Retinal pigment epithelial cell (primary cell): ENCODE results near the gene EML4.
"Not testable (repeated sequence)": the region's sequence is repeated elsewhere in the genome, so short reads cannot be mapped to it uniquely, and the experiment has no call there.

Experiments used
- DNase-seq: peaks from one replicate; pipeline ENCODE4 v3.0.0-alpha.2; 2010; ENCODE audit warnings: low read depth
- H3K4me3 ChIP-seq: 2 replicates; pipeline ENCODE4 v1.5.1; 2011; ENCODE audit warnings: mild to moderate bottlenecking, low read length, control low read depth, moderate library complexity
- TF ChIP-seq, protein P1 (sequence below): conservative IDR thresholded peaks from 2 replicates; pipeline ENCODE4 v1.5.1; 2011; ENCODE audit warnings: low read depth, low read length, control low read depth, inconsistent platforms

The EML4 gene

DNA sequence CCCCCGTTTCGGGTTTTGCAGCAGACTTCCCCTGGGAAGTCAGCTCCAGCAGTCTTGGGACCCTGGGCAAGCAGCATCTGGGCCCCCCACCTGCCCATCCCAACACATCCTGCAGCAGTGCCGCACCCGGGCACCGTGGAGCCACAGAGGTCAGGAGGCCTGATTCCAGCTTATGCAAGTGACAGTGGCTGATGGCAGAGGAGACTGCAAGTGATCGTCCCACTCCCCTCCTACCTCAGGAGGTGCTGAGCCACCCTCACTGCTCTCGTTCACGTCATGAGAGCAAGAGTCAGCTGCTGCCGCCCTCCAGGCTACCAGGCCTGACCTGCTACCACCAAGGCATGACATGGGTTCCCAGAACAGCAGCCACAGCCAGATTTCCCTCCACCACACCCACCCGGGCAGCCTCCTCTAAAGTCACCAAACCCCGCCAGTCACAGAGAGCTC is 173.7 kb downstream of the EML4 start:
- peak; percentile 8 for DNase-seq
- TF ChIP-seq, protein P1, sequence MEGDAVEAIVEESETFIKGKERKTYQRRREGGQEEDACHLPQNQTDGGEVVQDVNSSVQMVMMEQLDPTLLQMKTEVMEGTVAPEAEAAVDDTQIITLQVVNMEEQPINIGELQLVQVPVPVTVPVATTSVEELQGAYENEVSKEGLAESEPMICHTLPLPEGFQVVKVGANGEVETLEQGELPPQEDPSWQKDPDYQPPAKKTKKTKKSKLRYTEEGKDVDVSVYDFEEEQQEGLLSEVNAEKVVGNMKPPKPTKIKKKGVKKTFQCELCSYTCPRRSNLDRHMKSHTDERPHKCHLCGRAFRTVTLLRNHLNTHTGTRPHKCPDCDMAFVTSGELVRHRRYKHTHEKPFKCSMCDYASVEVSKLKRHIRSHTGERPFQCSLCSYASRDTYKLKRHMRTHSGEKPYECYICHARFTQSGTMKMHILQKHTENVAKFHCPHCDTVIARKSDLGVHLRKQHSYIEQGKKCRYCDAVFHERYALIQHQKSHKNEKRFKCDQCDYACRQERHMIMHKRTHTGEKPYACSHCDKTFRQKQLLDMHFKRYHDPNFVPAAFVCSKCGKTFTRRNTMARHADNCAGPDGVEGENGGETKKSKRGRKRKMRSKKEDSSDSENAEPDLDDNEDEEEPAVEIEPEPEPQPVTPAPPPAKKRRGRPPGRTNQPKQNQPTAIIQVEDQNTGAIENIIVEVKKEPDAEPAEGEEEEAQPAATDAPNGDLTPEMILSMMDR = no peak
- no peak overlapping the region for H3K4me3 ChIP-seq

DNA sequence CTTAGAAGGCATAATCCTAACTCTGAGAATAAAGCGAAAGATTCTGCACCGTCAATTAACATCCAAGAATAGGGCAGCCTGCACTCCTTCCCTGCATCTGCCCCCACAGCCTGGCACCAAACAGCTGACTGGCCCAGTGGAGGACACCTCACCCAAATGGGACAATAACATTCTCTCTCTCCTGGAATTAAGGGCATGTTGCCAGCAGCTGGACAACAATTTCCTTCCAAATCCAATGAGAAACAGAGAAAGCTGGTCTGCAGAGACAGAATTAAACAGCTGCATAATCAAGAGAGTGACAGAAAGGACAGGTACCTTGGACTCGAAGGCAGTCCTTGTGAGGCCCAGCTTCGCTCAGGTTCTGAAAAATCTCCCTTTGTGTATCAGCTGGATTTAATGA is 176.8 kb downstream of the EML4 start:
- no peak for DNase-seq
- TF ChIP-seq, protein P1 = no peak
- H3K4me3 ChIP-seq = no peak overlapping the region

DNA sequence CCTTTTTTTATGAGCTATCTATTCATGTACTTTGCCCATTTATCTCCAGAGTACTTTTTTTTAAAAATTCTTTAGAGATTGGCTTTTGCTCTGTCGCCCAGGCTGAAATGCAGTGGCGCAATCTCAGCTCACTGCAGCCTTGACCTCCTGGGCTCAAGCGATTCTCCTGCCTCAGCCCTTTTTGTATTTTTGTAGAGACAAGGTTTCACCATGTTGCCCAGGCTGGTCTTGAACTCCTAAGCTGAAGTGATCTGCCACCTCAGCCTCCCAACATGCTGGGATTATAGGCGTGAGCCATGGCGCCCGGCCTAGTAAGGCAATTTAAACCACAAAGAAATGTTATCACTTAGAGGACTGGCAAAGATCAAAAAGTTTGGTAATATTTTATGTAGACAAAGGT is 177.7 kb downstream of the EML4 start:
- not testable (repeated sequence) for H3K4me3 ChIP-seq, DNase-seq

DNA sequence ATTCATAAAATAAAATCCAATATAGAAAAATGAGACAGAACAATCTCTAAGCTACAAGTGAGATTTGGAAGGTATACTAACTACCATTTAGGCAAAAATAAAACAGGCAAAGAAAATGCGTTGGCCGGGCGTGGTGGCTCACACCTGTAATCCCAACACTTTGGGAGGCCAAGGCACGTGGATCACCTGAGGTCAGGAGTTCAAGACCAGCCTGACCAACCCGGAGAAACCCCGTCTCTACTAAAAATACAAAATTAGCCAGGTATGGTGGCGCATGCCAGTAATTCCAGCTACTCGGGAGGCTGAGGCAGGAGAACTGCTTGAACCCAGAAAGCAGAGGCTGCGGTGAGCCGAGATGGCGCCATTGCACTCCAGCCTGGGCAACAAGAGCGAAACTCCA is 178.4 kb downstream of the EML4 start:
- H3K4me3 ChIP-seq, DNase-seq: not testable (repeated sequence)

DNA sequence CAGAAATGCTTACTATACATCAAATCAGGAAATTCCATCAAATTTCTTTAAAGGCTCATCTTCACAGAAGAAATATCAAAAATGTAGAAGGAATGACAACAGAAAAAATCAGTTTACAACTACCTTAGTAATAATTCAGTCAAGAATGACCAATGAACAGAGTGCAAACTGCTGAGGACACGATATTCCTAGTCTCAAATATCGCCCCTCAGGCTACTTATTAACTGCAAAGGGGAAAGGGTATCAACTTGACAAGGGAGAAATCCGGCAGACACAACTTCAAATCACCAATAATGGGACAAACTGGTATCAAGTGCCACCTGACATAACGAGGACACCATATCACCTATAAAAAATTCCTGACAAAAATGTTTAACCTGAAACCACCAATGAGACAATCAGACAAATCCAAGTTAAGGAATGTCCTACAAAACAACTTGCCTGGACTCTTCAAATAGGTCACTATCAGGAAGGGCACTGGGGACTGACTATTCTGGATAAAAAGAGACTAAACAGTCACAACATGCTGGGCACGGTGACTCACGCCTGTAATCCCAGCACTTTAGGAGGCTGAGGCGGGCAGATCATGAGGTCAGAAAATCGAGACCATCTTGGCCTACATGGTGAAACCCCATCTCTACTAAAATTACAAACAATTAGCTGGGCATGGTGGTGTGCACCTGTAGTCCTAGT is 179.1 kb downstream of the EML4 start:
- DNase-seq = no peak
- TF ChIP-seq, protein P1 = no peak
- H3K4me3 ChIP-seq = no peak overlapping the region

DNA sequence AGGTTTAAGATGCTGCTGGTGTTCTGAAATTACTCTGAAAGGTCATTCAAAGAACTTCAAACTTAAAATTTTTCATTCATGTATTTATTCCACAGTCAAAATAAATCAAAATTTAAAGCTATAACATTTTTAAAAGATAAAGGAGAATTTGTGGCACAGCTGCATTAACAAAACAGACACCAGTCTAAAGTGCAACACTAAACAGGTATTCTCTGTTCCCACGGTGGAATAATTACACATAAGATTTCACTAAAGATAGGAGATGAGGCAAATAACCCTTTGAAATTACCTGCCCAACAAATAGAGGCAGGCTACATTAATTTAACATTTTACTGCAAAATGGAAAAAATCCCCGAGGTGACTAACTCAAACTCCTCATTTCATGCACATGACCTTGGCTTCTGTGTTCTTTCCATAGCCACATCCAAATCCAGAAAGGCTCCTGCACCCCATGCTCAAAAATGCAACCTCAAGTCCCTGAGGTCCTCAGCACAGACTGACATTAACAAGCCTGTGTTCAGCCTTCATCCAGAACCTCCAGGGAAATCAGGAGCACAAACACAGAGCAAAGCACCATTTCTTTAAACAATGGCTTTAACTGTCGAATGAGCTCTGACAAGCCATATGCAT is 181.4 kb downstream of the EML4 start:
- DNase-seq = no peak
- TF ChIP-seq, protein P1 = no peak
- H3K4me3 ChIP-seq = no peak overlapping the region

DNA sequence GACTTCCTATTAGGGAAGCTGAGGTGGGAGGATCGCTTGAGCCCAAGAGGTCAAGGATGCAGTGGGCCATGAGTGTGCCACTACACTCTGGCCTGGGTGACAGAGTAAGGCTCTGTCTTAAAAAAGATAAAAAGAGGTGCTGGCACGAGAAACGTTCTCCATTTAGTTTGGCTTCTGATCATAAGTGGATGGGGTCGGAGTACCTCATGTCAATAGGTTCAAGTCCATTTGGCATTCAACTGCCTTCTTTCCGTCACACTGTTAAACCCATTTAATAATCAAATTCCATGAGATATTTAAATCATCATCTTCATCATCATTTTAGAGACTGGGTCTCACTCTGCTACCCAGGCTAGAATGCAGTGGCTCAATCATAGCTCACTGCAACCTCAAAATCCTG is 182.7 kb downstream of the EML4 start:
- TF ChIP-seq, protein P1 = no peak
- H3K4me3 ChIP-seq = no peak overlapping the region
- DNase-seq = no peak

DNA sequence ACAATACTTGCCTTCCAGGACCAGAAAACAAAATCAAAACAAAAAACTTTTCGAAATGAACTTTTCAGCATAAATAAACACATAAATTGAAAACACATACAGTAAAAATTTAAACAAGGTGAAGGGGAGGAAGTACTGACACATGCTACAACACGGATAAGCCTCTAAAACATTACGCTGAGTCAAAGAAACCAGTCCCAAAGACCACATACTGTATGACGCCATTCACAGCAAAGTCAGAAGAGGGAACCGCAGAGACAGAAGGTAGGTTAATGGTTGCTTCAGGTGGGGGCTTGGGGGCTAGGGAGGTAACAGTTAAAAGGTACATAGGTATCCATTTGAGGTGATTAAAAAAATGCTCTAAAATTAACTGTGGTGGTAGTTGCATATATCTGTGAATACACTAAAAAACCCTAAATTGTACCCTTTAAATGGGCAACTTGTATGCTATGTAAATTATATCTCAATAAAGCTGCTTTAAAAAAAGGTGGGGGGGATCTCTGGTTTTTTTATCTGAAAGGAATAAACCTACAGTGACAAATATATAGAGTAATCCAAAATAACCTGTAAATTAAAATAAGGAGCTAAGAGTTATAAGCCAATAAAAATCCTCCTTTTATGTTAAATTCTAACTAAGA is 184.8 kb downstream of the EML4 start:
- TF ChIP-seq, protein P1 = no peak
- no peak for DNase-seq
- H3K4me3 ChIP-seq = no peak overlapping the region
